ENCODE results near the gene RAD51C. TPM values are rescaled to one million over a fixed set of nuclear protein-coding genes. Genes with fewer than 3 reads are reported as not detected.

RAD51C gene
- total RNA-seq, 1 donor from 2014 or later = 22.0 TPM

DNA sequence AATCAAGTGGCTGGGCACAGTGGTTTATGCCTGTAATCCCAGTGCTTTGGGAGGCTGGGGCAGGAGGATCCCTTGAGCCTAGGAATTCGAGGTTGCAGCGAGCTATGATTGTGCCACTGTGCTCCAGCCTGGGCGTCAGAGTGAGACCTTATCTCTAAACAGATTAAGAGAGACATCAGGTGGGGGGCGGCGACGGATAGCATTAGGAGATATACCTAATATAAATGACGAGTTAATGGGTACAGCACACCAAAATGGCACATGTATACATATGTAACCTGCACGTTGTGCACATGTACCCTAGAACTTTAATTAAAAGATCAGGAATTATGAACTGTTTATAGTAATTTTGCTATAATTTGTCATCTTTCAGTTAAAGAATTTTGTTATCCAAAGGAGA is 10.3 kb downstream of the RAD51C start:
- H3K36me3 Mint-ChIP-seq (ENCODE audit: unreplicated experiment) = peaks cover 10% of the 10 kb centered on the region
- no peaks in the 10 kb centered on the region for H3K9me3 Mint-ChIP-seq (ENCODE audit: unreplicated experiment)
- no peak for DNase-seq (ENCODE audit: extremely low spot score, unreplicated experiment)
- H3K4me3 Mint-ChIP-seq (ENCODE audit: unreplicated experiment) = no peak overlapping the region
- no peak for TF ChIP-seq CTCF (IDR thresholded peaks at IDR 0.05)
- H3K27me3 Mint-ChIP-seq (ENCODE audit: unreplicated experiment) = no peaks in the 10 kb centered on the region
- no peak overlapping the region for H3K27ac Mint-ChIP-seq (ENCODE audit: unreplicated experiment)
- no peaks in the 10 kb centered on the region for H3K4me1 Mint-ChIP-seq (ENCODE audit: unreplicated experiment)

GRCh38 chr17:58703137-58703915 is 10.9 kb downstream of the RAD51C start:
- no peak for DNase-seq (ENCODE audit: extremely low spot score, unreplicated experiment)
- peaks cover 10% of the 10 kb centered on the region for H3K36me3 Mint-ChIP-seq (ENCODE audit: unreplicated experiment)
- no peaks in the 10 kb centered on the region for H3K4me1 Mint-ChIP-seq (ENCODE audit: unreplicated experiment)
- H3K27me3 Mint-ChIP-seq (ENCODE audit: unreplicated experiment) = no peaks in the 10 kb centered on the region
- no peak overlapping the region for H3K27ac Mint-ChIP-seq (ENCODE audit: unreplicated experiment)
- no peaks in the 10 kb centered on the region for H3K9me3 Mint-ChIP-seq (ENCODE audit: unreplicated experiment)
- no peak for TF ChIP-seq CTCF (IDR thresholded peaks at IDR 0.05)
- no peak overlapping the region for H3K4me3 Mint-ChIP-seq (ENCODE audit: unreplicated experiment)

- Mint-ChIP-seq H3K4me1 (ENCODE audit: unreplicated experiment) (no peaks in the 10 kb centered on the region), H3K4me3 (ENCODE audit: unreplicated experiment) (no peak overlapping the region), H3K36me3 (ENCODE audit: unreplicated experiment) (peaks cover 10% of the 10 kb centered on the region), H3K27me3 (ENCODE audit: unreplicated experiment) (no peaks in the 10 kb centered on the region), H3K9me3 (ENCODE audit: unreplicated experiment) (no peaks in the 10 kb centered on the region), H3K27ac (ENCODE audit: unreplicated experiment) (no peak overlapping the region)
- no peak for TF ChIP-seq CTCF (IDR thresholded peaks at IDR 0.05)
- DNase-seq (ENCODE audit: extremely low spot score, unreplicated experiment) = no peak
Observed at GRCh38 chr17:58703916-58704286, 11.5 kb downstream of the RAD51C start.

- no peak overlapping the region for H3K4me3 Mint-ChIP-seq (ENCODE audit: unreplicated experiment)
- H3K9me3 Mint-ChIP-seq (ENCODE audit: unreplicated experiment) = no peaks in the 10 kb centered on the region
- DNase-seq (ENCODE audit: extremely low spot score, unreplicated experiment) = no peak
- H3K27me3 Mint-ChIP-seq (ENCODE audit: unreplicated experiment) = no peaks in the 10 kb centered on the region
- H3K4me1 Mint-ChIP-seq (ENCODE audit: unreplicated experiment) = no peaks in the 10 kb centered on the region
- H3K27ac Mint-ChIP-seq (ENCODE audit: unreplicated experiment) = no peak overlapping the region
- TF ChIP-seq CTCF (IDR thresholded peaks at IDR 0.05) = no peak
- H3K36me3 Mint-ChIP-seq (ENCODE audit: unreplicated experiment) = peaks cover 9% of the 10 kb centered on the region
Observed at GRCh38 chr17:58706351-58707140, 14.1 kb downstream of the RAD51C start.

GRCh38 chr17:58710948-58711552 is 18.6 kb downstream of the RAD51C start:
- no peak for DNase-seq (ENCODE audit: extremely low spot score, unreplicated experiment)
- no peaks in the 10 kb centered on the region for H3K9me3 Mint-ChIP-seq (ENCODE audit: unreplicated experiment)
- no peak overlapping the region for H3K4me3 Mint-ChIP-seq (ENCODE audit: unreplicated experiment)

More at GRCh38 chr17:58710948-58711552, 18.6 kb downstream of the RAD51C start:
- no peaks in the 10 kb centered on the region for H3K4me1 Mint-ChIP-seq (ENCODE audit: unreplicated experiment)
- H3K36me3 Mint-ChIP-seq (ENCODE audit: unreplicated experiment) = peaks cover 12% of the 10 kb centered on the region
- TF ChIP-seq CTCF (IDR thresholded peaks at IDR 0.05) = peak; percentile 82
- no peaks in the 10 kb centered on the region for H3K27me3 Mint-ChIP-seq (ENCODE audit: unreplicated experiment)
- no peak overlapping the region for H3K27ac Mint-ChIP-seq (ENCODE audit: unreplicated experiment)
